Left cardiac atrium (tissue), 4 donors: Measurements from ENCODE around the gene BBOF1. TPM values are rescaled to one million over a fixed set of nuclear protein-coding genes. Genes with fewer than 3 reads are reported as not detected.

Experiments
- ATAC-seq, 2 donors: fragments of 200-7000 bp; cut with Tn5 transposase; one replicate each; pipeline ENCODE4 v1.9.1; 2020; ENCODE audit warnings: mild to moderate bottlenecking in 2 of 2, moderate library complexity in 2 of 2
- DNase-seq: peaks from one replicate; pipeline ENCODE4 v3.0.0-alpha.2; 2020
- intact Hi-C, 2 donors: fragments of 100-400 bp; cut with DNase I; formaldehyde crosslinking; loops; one replicate each; pipeline versions ENCODE4 v1.14.1 to v1.15.1; 2022 to 2023
- total RNA-seq, 2 donors: library from RNA; stranded (reverse); fragmentation: NEBNext Ultra II Directional; extraction: Animal tissue kit (Norgen Biotek cat#: 25700); gene quantifications; one replicate each; pipeline ENCODE4 v1.2.1, GENCODE V29; 2021
- donor health status: DM: no; HTN: yes; CAD: no.
- donor health status: DM: no; HTN: yes; CAD: no; lungs with severe emphysema.
- donor health status: DM: yes; HTN: yes; CAD: no.
- donor health status: Dilated cardiomyopathy.

The BBOF1 gene
- total RNA-seq, 2 donors from 2014 or later: 2.3 to 4.0 TPM

GRCh38 chr14:74019408-74020137 is 424 bp downstream of the BBOF1 start:
- ATAC-seq: peak in 1 of 2 donors; percentile 27

DNA sequence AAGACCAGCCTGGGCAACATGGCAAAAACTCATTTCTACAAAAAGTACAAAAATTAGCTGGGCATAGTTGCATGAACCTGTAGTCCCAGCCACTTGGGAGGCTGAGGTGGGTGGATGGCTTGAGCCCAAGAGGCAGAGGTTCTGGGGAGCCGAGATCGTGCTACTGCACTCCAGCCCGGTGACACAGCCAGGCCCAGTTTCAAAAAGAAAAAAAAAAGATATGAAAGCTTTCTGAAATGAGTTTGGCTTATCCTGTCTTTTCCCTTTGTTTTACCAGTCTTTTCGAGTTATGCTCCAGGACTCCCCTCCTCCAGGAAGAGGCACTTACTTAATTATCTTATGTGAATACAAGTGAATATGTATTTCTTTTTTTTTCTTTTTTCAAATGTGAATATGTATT is 3.2 kb downstream of the BBOF1 start:
- ATAC-seq: no peak
- intact Hi-C loops: no loop called here
- DNase-seq: no peak

More at GRCh38 chr14:74019408-74020137, 424 bp downstream of the BBOF1 start:
- intact Hi-C loops: no loop called here
- DNase-seq: no peak

DNA sequence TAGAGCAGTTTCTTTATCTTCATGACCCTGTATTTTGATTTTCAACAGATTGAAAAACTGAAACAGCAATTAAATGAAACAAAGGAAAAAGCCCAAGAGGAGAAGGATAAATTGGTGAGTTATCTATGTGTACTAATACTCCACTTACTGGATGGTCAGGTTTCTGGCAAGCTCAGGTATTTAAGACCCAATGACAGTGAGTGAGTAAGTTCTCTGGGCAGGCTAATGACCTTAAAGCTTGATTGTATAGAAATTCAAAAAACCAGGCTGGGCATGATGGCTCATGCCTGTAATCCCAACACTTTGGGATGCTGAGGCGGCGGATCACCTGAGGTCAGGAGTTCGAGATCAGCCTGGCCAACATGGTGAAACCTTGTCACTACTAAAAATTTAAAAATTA is 10.0 kb downstream of the BBOF1 start:
- no peak for DNase-seq
- no peak for ATAC-seq
- intact Hi-C loops: no loop called here

GRCh38 chr14:74034572-74034971 is 15.4 kb downstream of the BBOF1 start:
- no peak for ATAC-seq
- DNase-seq: no peak
- intact Hi-C loops: no loop called here

DNA sequence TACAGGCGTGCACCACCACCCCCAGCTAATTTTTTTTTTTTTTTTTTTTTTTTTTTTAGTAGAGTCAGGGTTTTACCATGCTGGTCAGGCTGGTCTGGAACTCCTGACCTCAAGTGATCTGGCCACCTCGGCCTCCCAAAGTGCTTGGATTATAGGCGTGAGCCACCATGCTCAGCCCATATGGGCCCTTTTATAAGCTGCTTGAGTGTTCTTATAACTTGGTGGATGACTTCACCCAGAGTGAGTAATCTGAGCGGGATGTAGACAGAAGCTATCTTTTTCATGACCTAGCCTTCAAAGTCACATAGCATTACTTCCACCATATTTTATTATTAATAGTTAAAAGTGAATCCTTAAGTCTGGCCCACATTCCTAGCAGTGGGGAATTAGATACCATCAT is 16.4 kb downstream of the BBOF1 start:
- intact Hi-C loops: no loop called here
- ATAC-seq (no peak), DNase-seq (no peak)

- intact Hi-C loops: no loop called here
- DNase-seq (no peak), ATAC-seq (no peak)
Measured at GRCh38 chr14:74038020-74038859, 19.1 kb downstream of the BBOF1 start.

- intact Hi-C loops: no loop called here
- DNase-seq (no peak), ATAC-seq (no peak)
Measured at GRCh38 chr14:74042296-74042695, 23.1 kb downstream of the BBOF1 start.

GRCh38 chr14:74045522-74045921 is 26.4 kb downstream of the BBOF1 start:
- ATAC-seq (no peak), DNase-seq (no peak)
- intact Hi-C loops: no loop called here

DNA sequence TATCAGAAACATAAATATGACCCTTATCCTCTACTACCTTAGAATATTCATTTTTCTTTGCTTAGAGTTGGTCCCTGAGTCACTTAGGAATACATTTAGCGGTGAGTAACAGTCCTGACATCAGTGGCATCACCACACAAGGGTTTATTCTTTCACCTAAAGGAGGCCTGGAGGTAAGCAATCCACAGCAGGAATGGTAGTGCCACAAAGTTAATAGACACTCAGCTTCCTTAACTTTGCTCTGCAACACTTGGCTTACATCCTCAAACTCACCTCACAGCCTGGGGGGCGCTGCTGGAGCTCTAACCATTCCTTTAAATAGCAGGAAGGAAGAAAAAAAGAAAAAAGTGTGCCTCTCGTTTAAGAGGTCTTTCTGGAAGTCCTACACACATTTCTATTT is 29.1 kb downstream of the BBOF1 start:
- no peak for ATAC-seq
- no peak for DNase-seq
- intact Hi-C loops: no loop called here

DNA sequence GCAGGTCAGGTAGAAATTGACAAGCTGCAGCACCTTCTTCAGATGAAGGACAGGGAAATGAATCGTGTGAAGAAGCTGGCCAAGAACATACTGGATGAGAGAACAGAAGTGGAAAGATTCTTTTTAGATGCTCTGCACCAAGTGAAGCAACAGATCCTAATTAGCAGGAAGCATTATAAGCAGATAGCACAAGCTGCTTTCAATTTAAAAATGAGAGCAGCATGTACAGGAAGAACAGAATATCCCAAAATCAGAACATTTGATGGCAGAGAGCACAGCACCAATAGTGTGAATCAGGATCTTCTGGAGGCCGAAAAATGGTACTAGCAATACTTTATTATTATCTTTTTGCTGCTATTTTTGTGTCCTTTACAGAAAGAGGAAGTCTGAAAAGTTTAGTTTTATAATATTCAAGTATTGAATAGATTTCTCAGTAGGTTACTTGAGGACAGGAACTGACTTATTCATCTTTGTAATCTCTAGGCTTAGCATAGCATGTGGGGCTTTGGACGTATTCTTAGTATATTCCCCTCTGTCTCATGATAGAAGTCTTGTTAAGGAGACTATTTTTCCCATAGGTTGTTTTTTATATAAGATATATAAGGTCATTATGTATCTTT is 30.8 kb downstream of the BBOF1 start:
- DNase-seq (no peak), ATAC-seq (no peak)
- intact Hi-C loops: no loop called here

- DNase-seq: no peak
- ATAC-seq: no peak
- intact Hi-C loops: no loop called here
Measured at GRCh38 chr14:74062809-74063150, 43.6 kb downstream of the BBOF1 start.

DNA sequence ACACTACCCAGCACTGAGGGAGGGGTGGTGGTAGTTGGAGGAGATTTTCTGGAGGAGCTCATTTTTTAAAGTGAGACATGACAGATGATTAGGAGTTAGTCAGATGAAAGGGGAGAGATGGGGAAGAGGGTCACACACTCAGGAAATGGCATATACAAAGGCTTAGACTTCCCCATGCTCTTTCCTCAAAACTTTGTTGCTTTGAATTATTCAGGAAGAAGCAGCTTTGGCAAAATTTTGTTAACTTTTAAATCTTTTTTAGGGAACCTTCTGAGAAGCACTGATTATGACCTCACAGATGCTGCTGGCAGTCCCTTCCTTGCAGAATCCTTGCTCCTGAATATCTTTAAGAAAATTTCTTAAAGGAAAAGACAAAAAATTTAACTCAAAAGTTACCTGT is 45.3 kb downstream of the BBOF1 start:
- intact Hi-C loops: no loop called here

DNA sequence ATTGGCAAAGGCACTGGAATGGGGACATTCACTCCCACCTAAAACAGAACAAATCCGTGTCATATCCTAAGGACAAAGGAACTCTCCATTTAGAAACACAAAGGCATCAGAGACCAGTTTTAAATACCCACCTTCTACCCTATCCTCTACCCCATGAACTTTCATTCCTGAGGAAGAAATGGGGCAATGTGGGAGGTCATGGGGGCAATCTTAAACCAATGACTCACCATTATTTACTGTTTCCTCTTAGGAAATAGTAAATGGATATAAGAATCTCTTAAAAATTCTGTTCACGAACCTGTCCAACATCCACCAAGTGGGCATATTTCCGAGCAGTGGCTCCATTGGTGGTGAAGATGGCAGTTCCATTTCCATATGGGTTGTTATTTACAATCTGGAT is 45.7 kb downstream of the BBOF1 start:
- ATAC-seq: no peak
- no peak for DNase-seq
- intact Hi-C loops: no loop called here

More for the DNA sequence above, 45.3 kb downstream of the BBOF1 start:
- DNase-seq (no peak), ATAC-seq (no peak)

GRCh38 chr14:74065746-74066575 is 46.8 kb downstream of the BBOF1 start:
- no peak for DNase-seq
- no peak for ATAC-seq
- intact Hi-C loops: no loop called here

DNA sequence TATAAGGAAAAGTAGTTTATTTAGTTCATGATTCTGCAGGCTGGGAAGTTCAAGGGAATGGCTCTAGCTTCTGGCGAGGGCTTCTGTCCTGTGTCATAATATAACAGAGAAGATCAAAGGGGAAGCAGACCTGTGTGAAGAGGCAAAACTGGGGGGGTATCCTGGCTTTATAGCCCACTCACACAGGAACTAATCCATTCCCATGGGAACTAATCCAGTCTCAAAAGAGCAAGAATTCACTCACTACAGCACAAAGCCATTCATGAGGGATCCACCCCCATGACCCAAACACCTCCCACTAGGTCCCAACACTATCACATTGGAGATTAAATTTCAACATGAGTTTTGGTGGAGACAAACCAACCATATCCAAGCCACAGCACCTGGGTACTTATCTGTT is 58.3 kb downstream of the BBOF1 start:
- intact Hi-C loops: no loop called here
- DNase-seq (no peak), ATAC-seq (no peak)

GRCh38 chr14:74080820-74081460 is 61.8 kb downstream of the BBOF1 start:
- DNase-seq: no peak
- intact Hi-C loops: no loop called here
- ATAC-seq: no peak

GRCh38 chr14:74081491-74081890 is 62.3 kb downstream of the BBOF1 start:
- ATAC-seq: no peak
- intact Hi-C loops: no loop called here
- DNase-seq: no peak

DNA sequence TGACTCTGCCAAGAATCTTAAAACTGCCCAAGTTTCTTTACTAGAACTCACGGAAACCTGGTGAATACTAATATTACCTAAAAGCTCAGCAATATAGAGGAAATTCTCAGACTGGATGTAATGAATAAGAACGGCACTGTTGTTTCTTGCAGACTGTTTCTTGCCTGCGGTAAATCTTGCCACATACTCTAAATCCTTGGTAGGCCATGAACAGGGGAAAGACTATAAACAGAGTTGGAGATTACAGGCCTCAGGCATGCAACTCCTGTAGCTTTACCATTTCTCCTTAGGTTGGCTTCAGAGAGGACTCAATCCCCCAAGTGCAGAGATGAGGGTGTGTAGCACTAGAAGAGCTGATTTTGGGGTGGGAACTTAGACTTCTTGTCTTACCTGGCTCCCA is 64.0 kb downstream of the BBOF1 start:
- ATAC-seq (no peak), DNase-seq (no peak)
- intact Hi-C loops: no loop called here

GRCh38 chr14:74083784-74084276 is 64.7 kb downstream of the BBOF1 start:
- DNase-seq (peak; percentile 22), ATAC-seq (peak; percentile 4 to 51)
- intact Hi-C loops: no loop called here
